Right lobe of liver (tissue), 4 donors: ENCODE data around the gene ODF4.

Experiments used
- POLR2A ChIP-seq: fragments of 450-650 bp; IDR thresholded peaks from one replicate; pipeline ENCODE4 v1.6.1; 2017; ENCODE audit warnings: antibody characterized with exemption, mild to moderate bottlenecking
- TF ChIP-seq, protein P1 (sequence below), 4 donors: fragments of 200-600 bp in 3 of 4; fragments of 450-650 bp in 1 of 4; IDR thresholded peaks; one replicate each; pipeline versions ENCODE4 v1.5.1 to v1.8.0; 2016 to 2022; ENCODE audit warnings: antibody characterized with exemption in 4 of 4, mild to moderate bottlenecking in 2 of 4
- donor health status: DM: no; HTN: no; CAD: no.
- donor health status: DM: no; HTN: no; CAD: no.
- donor health status: DM: no; HTN: yes; CAD: no.

DNA sequence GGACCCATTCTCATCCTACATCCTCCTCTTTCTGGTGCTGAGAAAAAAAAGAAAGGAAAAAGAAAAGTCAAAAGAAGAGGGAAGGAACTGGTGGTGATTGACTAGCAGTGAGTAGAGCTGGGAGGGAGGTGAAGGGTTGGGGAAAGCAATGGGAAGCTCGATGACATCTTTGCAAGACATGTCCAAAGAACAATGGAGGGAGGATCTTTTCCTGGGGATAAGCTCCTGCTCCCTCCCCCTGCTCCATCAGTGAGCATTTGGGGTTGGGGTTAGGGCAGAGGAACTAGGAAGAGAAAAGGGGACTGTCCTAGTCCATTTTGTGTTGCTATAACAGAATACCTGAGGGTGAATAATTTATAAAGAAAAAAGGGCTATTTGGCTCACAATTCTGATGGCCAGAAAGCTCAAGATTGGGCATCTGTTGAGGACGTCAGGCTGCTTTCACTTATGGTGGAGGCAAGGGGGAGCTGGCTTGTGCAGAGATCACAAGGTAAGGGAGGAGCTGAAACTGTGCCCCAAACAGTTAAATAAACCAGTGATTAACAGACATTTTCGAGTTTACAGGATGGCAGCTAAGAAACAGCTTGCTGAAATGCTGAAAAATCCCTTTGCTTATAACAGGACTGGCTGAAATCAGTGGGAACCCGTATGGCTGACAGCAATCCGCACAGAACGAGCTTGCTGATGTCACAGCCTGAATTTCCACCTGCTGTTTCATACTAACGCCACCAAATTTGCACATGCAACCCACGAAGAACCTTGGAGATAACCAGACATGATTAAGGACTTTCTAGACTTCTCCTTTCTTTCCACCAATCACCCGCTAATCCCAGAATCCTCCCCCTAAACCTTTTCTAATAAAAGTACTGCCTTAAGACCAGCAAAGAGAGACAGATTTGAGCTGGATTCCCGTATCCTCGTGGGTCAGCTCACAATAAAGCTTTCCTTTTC lies 1.6 kb upstream of the ODF4 start:
- TF ChIP-seq, protein P1, sequence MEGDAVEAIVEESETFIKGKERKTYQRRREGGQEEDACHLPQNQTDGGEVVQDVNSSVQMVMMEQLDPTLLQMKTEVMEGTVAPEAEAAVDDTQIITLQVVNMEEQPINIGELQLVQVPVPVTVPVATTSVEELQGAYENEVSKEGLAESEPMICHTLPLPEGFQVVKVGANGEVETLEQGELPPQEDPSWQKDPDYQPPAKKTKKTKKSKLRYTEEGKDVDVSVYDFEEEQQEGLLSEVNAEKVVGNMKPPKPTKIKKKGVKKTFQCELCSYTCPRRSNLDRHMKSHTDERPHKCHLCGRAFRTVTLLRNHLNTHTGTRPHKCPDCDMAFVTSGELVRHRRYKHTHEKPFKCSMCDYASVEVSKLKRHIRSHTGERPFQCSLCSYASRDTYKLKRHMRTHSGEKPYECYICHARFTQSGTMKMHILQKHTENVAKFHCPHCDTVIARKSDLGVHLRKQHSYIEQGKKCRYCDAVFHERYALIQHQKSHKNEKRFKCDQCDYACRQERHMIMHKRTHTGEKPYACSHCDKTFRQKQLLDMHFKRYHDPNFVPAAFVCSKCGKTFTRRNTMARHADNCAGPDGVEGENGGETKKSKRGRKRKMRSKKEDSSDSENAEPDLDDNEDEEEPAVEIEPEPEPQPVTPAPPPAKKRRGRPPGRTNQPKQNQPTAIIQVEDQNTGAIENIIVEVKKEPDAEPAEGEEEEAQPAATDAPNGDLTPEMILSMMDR (IDR thresholded peaks at IDR 0.05): no peak
- TF ChIP-seq POLR2A: no peak
